Keratinocyte (primary cell): Measurements from ENCODE around the gene MISP. TPM values are rescaled to one million over a fixed set of nuclear protein-coding genes. Genes with fewer than 3 reads are reported as not detected.
A peak's percentile ranks its signal among the peaks of the same experiment; 100 is the strongest.

Experiments used
- DNase-seq: peaks from one replicate; pipeline ENCODE4 v3.0.0-alpha.2; 2011; ENCODE audit warnings: low read depth, missing footprints, low spot score
- FAIRE-seq: peaks from 2 replicates; lab custom pipeline; 2011; peaks lifted over from hg19 to GRCh38; lab: Jason Lieb, UNC
- H2AFZ ChIP-seq: 2 replicates; pipeline ENCODE4 v1.6.0; 2012; ENCODE audit warnings: low read length, control low read depth, inconsistent platforms; ENCODE audit not compliant: control insufficient read depth
- H3K27ac ChIP-seq: 2 replicates; pipeline ENCODE4 v1.5.1; 2011; ENCODE audit warnings: low read length; ENCODE audit not compliant: control insufficient read depth, insufficient read depth
- H3K27me3 ChIP-seq: 3 replicates; pipeline ENCODE4 v1.6.0; 2011; ENCODE audit warnings: low read length; ENCODE audit not compliant: control insufficient read depth, insufficient read depth; ENCODE audit errors: extremely low read depth
- H3K36me3 ChIP-seq, 2 experiments: 2 replicates in 1 of 2; 3 replicates in 1 of 2; pipeline ENCODE4 v1.5.1; 2011; ENCODE audit warnings: low read length in 2 of 2, mild to moderate bottlenecking in 1 of 2; ENCODE audit not compliant: control insufficient read depth in 2 of 2, insufficient read depth in 2 of 2; ENCODE audit errors: extremely low read depth in 1 of 2
- H3K4me1 ChIP-seq: 3 replicates; pipeline ENCODE4 v1.5.1; 2011; ENCODE audit warnings: low read length; ENCODE audit not compliant: control insufficient read depth, insufficient read depth; ENCODE audit errors: extremely low read depth
- H3K4me2 ChIP-seq: 3 replicates; pipeline ENCODE4 v1.6.0; 2011; ENCODE audit warnings: low read depth, low read length; ENCODE audit not compliant: control insufficient read depth, insufficient read depth; ENCODE audit errors: extremely low read depth
- H3K4me3 ChIP-seq, 3 experiments: fragments of 200-600 bp in 1 of 3; sonication (generic) in 1 of 3; 2 replicates in 2 of 3; 3 replicates in 1 of 3; pipeline ENCODE4 v1.5.1; 2011 to 2016; ENCODE audit warnings: low read length in 3 of 3, mild to moderate bottlenecking in 3 of 3, control low read depth in 2 of 3, inconsistent platforms in 1 of 3, low read depth in 1 of 3, mixed read lengths in 1 of 3, mixed run types in 1 of 3, moderate library complexity in 1 of 3; ENCODE audit not compliant: control insufficient read depth in 2 of 3, insufficient read depth in 2 of 3; ENCODE audit errors: extremely low read depth in 1 of 3
- H3K79me2 ChIP-seq: 2 replicates; pipeline ENCODE4 v1.6.0; 2012; ENCODE audit warnings: low read length; ENCODE audit not compliant: control insufficient read depth, insufficient read depth
- H3K9ac ChIP-seq: 3 replicates; pipeline ENCODE4 v1.6.0; 2011; ENCODE audit warnings: low read length; ENCODE audit not compliant: control insufficient read depth, insufficient read depth; ENCODE audit errors: extremely low read depth
- H3K9me1 ChIP-seq: 3 replicates; pipeline ENCODE4 v1.6.0; 2011; ENCODE audit warnings: low read length; ENCODE audit not compliant: control insufficient read depth, insufficient read depth; ENCODE audit errors: extremely low read depth
- H3K9me3 ChIP-seq: 2 replicates; pipeline ENCODE4 v1.5.1; 2012; ENCODE audit warnings: low read depth, low read length; ENCODE audit not compliant: control insufficient read depth
- H4K20me1 ChIP-seq: 3 replicates; pipeline ENCODE4 v1.6.0; 2011; ENCODE audit warnings: low read length; ENCODE audit not compliant: control insufficient read depth, insufficient read depth; ENCODE audit errors: extremely low read depth
- EZH2 ChIP-seq: IDR thresholded peaks from one replicate; pipeline ENCODE4 v1.6.1; 2012; ENCODE audit warnings: inconsistent platforms, mild to moderate bottlenecking, low read length, moderate library complexity
- dilution Hi-C: fragments of 300-500 bp; cut with MboI; formaldehyde crosslinking; loops from one replicate; pipeline ENCODE4 v1.7.0; 2020; ENCODE audit warnings: low sequenced_read_pairs; ENCODE audit not compliant: extremely low pct_ligation_motif_present
- polyA plus RNA-seq, 5 experiments: library from polyadenylated mRNA; depleted of rRNA in 3 of 5; stranded (reverse) in 3 of 5; stranded (forward) in 1 of 5; unstranded in 1 of 5; fragments of >200 nt; gene quantifications; 1 replicate in 1 of 5; 2 replicates in 3 of 5; 3 replicates in 1 of 5; pipeline versions ENCODE4 v1.2.1 to v1.2.3, GENCODE V29; 2011 to 2012; ENCODE audit warnings: missing spikeins in 2 of 5, low read depth in 1 of 5, low replicate concordance in 1 of 5
- TF ChIP-seq, protein P1 (sequence below), 3 experiments: IDR thresholded peaks in 1 of 3; conservative IDR thresholded peaks in 1 of 3; optimal IDR thresholded peaks in 1 of 3; 2 replicates in 2 of 3; 3 replicates in 1 of 3; pipeline versions ENCODE3 to v1.5.1; 2011; ENCODE audit warnings: low read length in 3 of 3, mild to moderate bottlenecking in 3 of 3, moderate library complexity in 2 of 3, control low read depth in 1 of 3, inconsistent platforms in 1 of 3; ENCODE audit not compliant: insufficient read depth in 2 of 3; ENCODE audit errors: extremely low read depth in 1 of 3

MISP gene
- polyA plus RNA-seq, 1 donor (not counting 4 experiments of a cell fraction or from before 2014, with no cell fraction given), result 17.5 TPM

- no peak overlapping the region for H3K27ac ChIP-seq
- dilution Hi-C loops, result no loop called here
These were observed 9.3 kb upstream of the MISP start for GRCh38 chr19:741506-742131.

GRCh38 chr19:742540-743075 is 8.3 kb upstream of the MISP start:
- Histone ChIP-seq H3K9me1 (no peaks in the 10 kb centered on the region), H3K4me2 (no peak overlapping the region), H3K27ac (no peak overlapping the region), H4K20me1 (no peaks in the 10 kb centered on the region), H2AFZ (no peak overlapping the region), H3K9me3 (peaks cover under 1% of the 10 kb centered on the region), H3K4me3 (no peak overlapping the region), H3K4me1 (no peaks in the 10 kb centered on the region), H3K79me2 (no peaks in the 10 kb centered on the region), H3K27me3 (no peaks in the 10 kb centered on the region), H3K9ac (no peak overlapping the region), H3K36me3 (no peaks in the 10 kb centered on the region)
- DNase-seq, result no peak
- dilution Hi-C loops, result no loop called here
- FAIRE-seq, result no peak
- TF ChIP-seq EZH2, result no peak
- TF ChIP-seq, protein P1, sequence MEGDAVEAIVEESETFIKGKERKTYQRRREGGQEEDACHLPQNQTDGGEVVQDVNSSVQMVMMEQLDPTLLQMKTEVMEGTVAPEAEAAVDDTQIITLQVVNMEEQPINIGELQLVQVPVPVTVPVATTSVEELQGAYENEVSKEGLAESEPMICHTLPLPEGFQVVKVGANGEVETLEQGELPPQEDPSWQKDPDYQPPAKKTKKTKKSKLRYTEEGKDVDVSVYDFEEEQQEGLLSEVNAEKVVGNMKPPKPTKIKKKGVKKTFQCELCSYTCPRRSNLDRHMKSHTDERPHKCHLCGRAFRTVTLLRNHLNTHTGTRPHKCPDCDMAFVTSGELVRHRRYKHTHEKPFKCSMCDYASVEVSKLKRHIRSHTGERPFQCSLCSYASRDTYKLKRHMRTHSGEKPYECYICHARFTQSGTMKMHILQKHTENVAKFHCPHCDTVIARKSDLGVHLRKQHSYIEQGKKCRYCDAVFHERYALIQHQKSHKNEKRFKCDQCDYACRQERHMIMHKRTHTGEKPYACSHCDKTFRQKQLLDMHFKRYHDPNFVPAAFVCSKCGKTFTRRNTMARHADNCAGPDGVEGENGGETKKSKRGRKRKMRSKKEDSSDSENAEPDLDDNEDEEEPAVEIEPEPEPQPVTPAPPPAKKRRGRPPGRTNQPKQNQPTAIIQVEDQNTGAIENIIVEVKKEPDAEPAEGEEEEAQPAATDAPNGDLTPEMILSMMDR (optimal IDR thresholded peaks at IDR 0.05 in 1 of 3, IDR thresholded peaks at IDR 0.05 in 1 of 3, conservative IDR thresholded peaks at IDR 0.05 in 1 of 3; ENCODE audit: extremely low read depth in 1 of 3, insufficient read depth in 2 of 3, low read length in 3 of 3), result no peak

More at GRCh38 chr19:741506-742131, 9.3 kb upstream of the MISP start:
- H3K9ac ChIP-seq, result no peak overlapping the region
- no peaks in the 10 kb centered on the region for H3K79me2 ChIP-seq
- FAIRE-seq (no peak), DNase-seq (no peak)
- H3K4me1 ChIP-seq, result no peaks in the 10 kb centered on the region
- H3K4me2 ChIP-seq, result no peak overlapping the region
- no peaks in the 10 kb centered on the region for H3K36me3 ChIP-seq
- no peaks in the 10 kb centered on the region for H3K27me3 ChIP-seq
- no peaks in the 10 kb centered on the region for H3K9me1 ChIP-seq
- TF ChIP-seq, protein P1 (optimal IDR thresholded peaks at IDR 0.05 in 1 of 3, IDR thresholded peaks at IDR 0.05 in 1 of 3, conservative IDR thresholded peaks at IDR 0.05 in 1 of 3; ENCODE audit: extremely low read depth in 1 of 3, insufficient read depth in 2 of 3, low read length in 3 of 3), result peak in 1 of 3 experiments; percentile 22
- TF ChIP-seq EZH2, result no peak
- H3K4me3 ChIP-seq, result no peak overlapping the region
- H3K9me3 ChIP-seq, result no peaks in the 10 kb centered on the region
- no peak overlapping the region for H2AFZ ChIP-seq
- no peaks in the 10 kb centered on the region for H4K20me1 ChIP-seq
